GM23338 (cell line): ENCODE data around the gene FHL2. TPM values are rescaled to one million over a fixed set of nuclear protein-coding genes. Genes with fewer than 3 reads are reported as not detected.

ENCODE experiments used
- ATAC-seq: fragments of 200-7000 bp; cut with Tn5 transposase; 3 replicates; pipeline ENCODE4 v1.9.1; 2020
- DNase-seq: peaks from one replicate; pipeline ENCODE4 v3.0.0-alpha.2; 2015; ENCODE audit warnings: low spot score
- H2AFZ ChIP-seq: fragments of 200-600 bp; sonication (generic); 2 replicates; pipeline ENCODE4 v1.8.0; 2016; ENCODE audit warnings: antibody characterized with exemption, mild to moderate bottlenecking, moderate library complexity
- H3F3A ChIP-seq: fragments of 200-600 bp; sonication (generic); replicated peaks from 2 replicates; pipeline ENCODE4 v1.8.0; 2017; ENCODE audit warnings: antibody characterized with exemption, mixed run types, low read depth
- H3K27ac ChIP-seq: fragments of 200-600 bp; sonication (generic); 2 replicates; pipeline ENCODE4 v1.6.1; 2016; ENCODE audit warnings: low read depth
- H3K27me3 ChIP-seq: fragments of 200-600 bp; sonication (generic); 2 replicates; pipeline ENCODE4 v1.8.0; 2016; ENCODE audit warnings: mild to moderate bottlenecking, mixed run types, moderate library complexity; ENCODE audit not compliant: insufficient read depth
- H3K36me3 ChIP-seq: fragments of 200-600 bp; sonication (generic); 2 replicates; pipeline ENCODE4 v1.8.0; 2016; ENCODE audit warnings: mild to moderate bottlenecking; ENCODE audit not compliant: insufficient read depth
- H3K4me1 ChIP-seq: fragments of 200-600 bp; sonication (generic); 2 replicates; pipeline ENCODE4 v1.8.0; 2016; ENCODE audit warnings: mild to moderate bottlenecking, moderate library complexity; ENCODE audit not compliant: insufficient read depth
- H3K4me2 ChIP-seq: fragments of 200-600 bp; sonication (generic); 2 replicates; pipeline ENCODE4 v1.7.1; 2017; ENCODE audit warnings: mixed run types
- H3K4me3 ChIP-seq: fragments of 200-600 bp; sonication (generic); 2 replicates; pipeline ENCODE4 v1.6.1; 2016; ENCODE audit warnings: mixed run types
- H3K79me2 ChIP-seq: fragments of 200-600 bp; sonication (generic); replicated peaks from 2 replicates; pipeline ENCODE4 v1.8.0; 2017; ENCODE audit warnings: mild to moderate bottlenecking; ENCODE audit not compliant: insufficient read depth
- H3K9me2 ChIP-seq: fragments of 200-600 bp; sonication (generic); 2 replicates; pipeline ENCODE4 v1.8.0; 2017; ENCODE audit not compliant: insufficient read depth
- H4K20me1 ChIP-seq: fragments of 200-600 bp; sonication (generic); replicated peaks from 2 replicates; pipeline ENCODE4 v1.8.0; 2017; ENCODE audit warnings: mild to moderate bottlenecking; ENCODE audit not compliant: insufficient read depth
- H3K27ac Mint-ChIP-seq: 2 replicates; pipeline ENCODE4 v1.8.0; 2020; ENCODE audit warnings: inconsistent platforms, mild to moderate bottlenecking, moderate library complexity, mixed read lengths
- H3K27me3 Mint-ChIP-seq: 3 replicates; pipeline ENCODE4 v1.8.0; 2022; ENCODE audit warnings: low read depth, mild to moderate bottlenecking, moderate library complexity, mixed read lengths, inconsistent platforms; ENCODE audit not compliant: insufficient read depth, poor library complexity
- H3K36me3 Mint-ChIP-seq: 3 replicates; pipeline ENCODE4 v1.8.0; 2021; ENCODE audit warnings: low read depth, mild to moderate bottlenecking, inconsistent platforms, moderate library complexity, mixed read lengths
- H3K4me1 Mint-ChIP-seq: 3 replicates; pipeline ENCODE4 v1.8.0; 2020; ENCODE audit warnings: mild to moderate bottlenecking, inconsistent platforms, mixed read lengths
- H3K4me3 Mint-ChIP-seq: 3 replicates; pipeline ENCODE4 v1.8.0; 2021; ENCODE audit warnings: moderate library complexity, mild to moderate bottlenecking, inconsistent platforms, mixed read lengths
- H3K9me3 Mint-ChIP-seq: 3 replicates; pipeline ENCODE4 v1.8.0; 2020; ENCODE audit warnings: moderate library complexity, mild to moderate bottlenecking, inconsistent platforms, mixed read lengths
- CREB1 ChIP-seq: fragments of 250-450 bp; sonication (Bioruptor Pico); IDR thresholded peaks from 2 replicates; pipeline ENCODE4 v1.5.0; 2020; ENCODE audit warnings: low read depth, mild to moderate bottlenecking, moderate library complexity
- CTCF ChIP-seq, 2 experiments: fragments of 200-600 bp in 1 of 2; sonication (generic) in 1 of 2; conservative IDR thresholded peaks; 2 replicates each; pipeline versions ENCODE4 v1.5.1 to v1.6.1; 2016 to 2017; ENCODE audit warnings: antibody characterized with exemption in 2 of 2, low read depth in 2 of 2, mild to moderate bottlenecking in 2 of 2, moderate library complexity in 1 of 2
- ETS1 ChIP-seq: IDR thresholded peaks from 2 replicates; pipeline ENCODE4 v1.6.1; 2016; ENCODE audit warnings: antibody characterized with exemption
- EZH2 ChIP-seq: fragments of 200-600 bp; sonication (generic); IDR thresholded peaks from one replicate; pipeline ENCODE4 v1.8.0; 2017; ENCODE audit warnings: antibody characterized with exemption, mild to moderate bottlenecking, low read depth; ENCODE audit not compliant: unreplicated experiment
- EZH2phosphoT487 ChIP-seq: fragments of 200-600 bp; sonication (generic); IDR thresholded peaks from one replicate; pipeline ENCODE4 v1.8.1; 2018; ENCODE audit warnings: antibody characterized with exemption; ENCODE audit not compliant: unreplicated experiment
- JUNB ChIP-seq: IDR thresholded peaks from one replicate; pipeline ENCODE4 v1.6.1; 2016; ENCODE audit warnings: antibody characterized with exemption; ENCODE audit not compliant: unreplicated experiment
- NANOG ChIP-seq: IDR thresholded peaks from 2 replicates; pipeline ENCODE4 v1.6.1; 2016; ENCODE audit warnings: antibody characterized with exemption, borderline replicate concordance
- POLR2AphosphoS5 ChIP-seq: IDR thresholded peaks from 2 replicates; pipeline ENCODE4 v1.6.1; 2016; ENCODE audit warnings: antibody characterized with exemption, low read depth
- REST ChIP-seq: IDR thresholded peaks from one replicate; pipeline ENCODE4 v1.6.1; 2018; ENCODE audit warnings: antibody characterized with exemption; ENCODE audit not compliant: unreplicated experiment
- STAT1 ChIP-seq: IDR thresholded peaks from one replicate; pipeline ENCODE4 v1.6.1; 2016; ENCODE audit warnings: antibody characterized with exemption; ENCODE audit not compliant: unreplicated experiment
- ZNF114 ChIP-seq: fragments of 250-450 bp; sonication (Bioruptor Pico); IDR thresholded peaks from 2 replicates; pipeline ENCODE4 v1.5.0; 2020; ENCODE audit warnings: mild to moderate bottlenecking, moderate library complexity
- ZNF331 ChIP-seq: fragments of 250-450 bp; sonication (Bioruptor Pico); IDR thresholded peaks from 2 replicates; pipeline ENCODE4 v1.5.0; 2020; ENCODE audit warnings: low read depth, mild to moderate bottlenecking, moderate library complexity
- ZNF462 ChIP-seq: fragments of 250-450 bp; sonication (Bioruptor Pico); IDR thresholded peaks from 2 replicates; pipeline ENCODE4 v1.5.0; 2020; ENCODE audit warnings: mild to moderate bottlenecking, moderate library complexity
- polyA plus RNA-seq: library from polyadenylated mRNA; unstranded; fragments of >200 nt; fragmentation: Nextera tagmentation; extraction: Ambion mirVana; gene quantifications from 2 replicates; pipeline ENCODE4 v1.2.1, GENCODE V29; 2016
- total RNA-seq: library from RNA; depleted of rRNA; stranded (reverse); fragments of >200 nt; shearing (Covaris generic); gene quantifications from 2 replicates; pipeline ENCODE4 v1.2.3, GENCODE V29; 2014

The FHL2 gene
- total and polyA plus RNA-seq, 2 experiments from 2014 or later = 29.0 to 30.9 TPM

GRCh38 chr2:105368759-105369408, 30.0 kb downstream of the FHL2 start:
- no peak overlapping the region for H3K27ac ChIP-seq
- Mint-ChIP-seq H3K4me3 (no peak overlapping the region), H3K4me1 (0 out of 3 replicates have a peak, but pooled peaks cover 2% of the 10 kb centered on the region), H3K36me3 (peaks cover 35% of the 10 kb centered on the region), H3K27ac (no peak overlapping the region), H3K9me3 (no peaks in the 10 kb centered on the region), H3K27me3 (peaks cover 9% of the 10 kb centered on the region)
- no peak overlapping the region for H2AFZ ChIP-seq
- no peaks in the 10 kb centered on the region; the same call in 1 of the 2 replicates for H4K20me1 ChIP-seq
- no peaks in the 10 kb centered on the region for H3K9me2 ChIP-seq
- H3K27me3 ChIP-seq = no peaks in the 10 kb centered on the region
- TF ChIP-seq ZNF114 (CRISPR knock-in tag) (no peak), NANOG (no peak), CREB1 (CRISPR knock-in tag) (no peak), ZNF462 (CRISPR knock-in tag) (no peak), POLR2AphosphoS5 (no peak), ZNF331 (no peak), EZH2 (no peak), STAT1 (no peak), JUNB (no peak), ETS1 (no peak), REST (no peak), EZH2phosphoT487 (no peak), CTCF (conservative IDR thresholded peaks at IDR 0.05; ENCODE audit: low read depth in 2 of 2) (no peak)
- no peaks in the 10 kb centered on the region; the same call in 1 of the 2 replicates for H3K36me3 ChIP-seq
- H3K4me2 ChIP-seq = no peak overlapping the region
- no peak overlapping the region for H3K4me3 ChIP-seq
- H3K4me1 ChIP-seq = no peaks in the 10 kb centered on the region
- no peak for DNase-seq
- ATAC-seq = no peak
- no peaks in the 10 kb centered on the region for H3K79me2 ChIP-seq
- no peaks in the 10 kb centered on the region for H3F3A ChIP-seq
